Type B pancreatic cell (in vitro differentiated cells): ENCODE data around the gene SUCO. TPM values are rescaled to one million over a fixed set of nuclear protein-coding genes. Genes with fewer than 3 reads are reported as not detected.
"Not testable (repeated sequence)": the region's sequence is repeated elsewhere in the genome, so short reads cannot be mapped to it uniquely, and the experiment has no call there.

Source experiments
- DNase-seq: peaks from one replicate; pipeline ENCODE4 v3.0.0; 2021; ENCODE audit warnings: mixed read lengths; ENCODE audit not compliant: unreplicated experiment; ENCODE audit errors: extremely low spot score
- H3K27ac Mint-ChIP-seq: 2 replicates; pipeline ENCODE4 v1.8.0; 2021; ENCODE audit warnings: mild to moderate bottlenecking, mixed read lengths
- H3K27me3 Mint-ChIP-seq: 2 replicates; pipeline ENCODE4 v1.8.0; 2021; ENCODE audit warnings: mixed read lengths
- H3K36me3 Mint-ChIP-seq: 2 replicates; pipeline ENCODE4 v1.8.0; 2021; ENCODE audit warnings: mixed read lengths
- H3K4me1 Mint-ChIP-seq: one replicate; pipeline ENCODE4 v1.8.0; 2021; ENCODE audit warnings: mixed read lengths; ENCODE audit not compliant: unreplicated experiment
- H3K4me3 Mint-ChIP-seq: 2 replicates; pipeline ENCODE4 v1.8.0; 2021; ENCODE audit warnings: mild to moderate bottlenecking, mixed read lengths
- H3K9me3 Mint-ChIP-seq: 2 replicates; pipeline ENCODE4 v1.8.0; 2021; ENCODE audit warnings: mixed read lengths
- CTCF ChIP-seq: fragments of 200-600 bp; sonication (generic); conservative IDR thresholded peaks from 2 replicates; pipeline ENCODE4 v1.5.0; 2021; ENCODE audit warnings: antibody characterized with exemption, mild to moderate bottlenecking
- total RNA-seq: library from RNA; stranded (reverse); gene quantifications from 2 replicates; pipeline ENCODE4 v1.2.1, GENCODE V29; 2021; ENCODE audit warnings: low replicate concordance

The SUCO gene
- total RNA-seq, 1 donor from 2014 or later, result 88.3 TPM

DNA sequence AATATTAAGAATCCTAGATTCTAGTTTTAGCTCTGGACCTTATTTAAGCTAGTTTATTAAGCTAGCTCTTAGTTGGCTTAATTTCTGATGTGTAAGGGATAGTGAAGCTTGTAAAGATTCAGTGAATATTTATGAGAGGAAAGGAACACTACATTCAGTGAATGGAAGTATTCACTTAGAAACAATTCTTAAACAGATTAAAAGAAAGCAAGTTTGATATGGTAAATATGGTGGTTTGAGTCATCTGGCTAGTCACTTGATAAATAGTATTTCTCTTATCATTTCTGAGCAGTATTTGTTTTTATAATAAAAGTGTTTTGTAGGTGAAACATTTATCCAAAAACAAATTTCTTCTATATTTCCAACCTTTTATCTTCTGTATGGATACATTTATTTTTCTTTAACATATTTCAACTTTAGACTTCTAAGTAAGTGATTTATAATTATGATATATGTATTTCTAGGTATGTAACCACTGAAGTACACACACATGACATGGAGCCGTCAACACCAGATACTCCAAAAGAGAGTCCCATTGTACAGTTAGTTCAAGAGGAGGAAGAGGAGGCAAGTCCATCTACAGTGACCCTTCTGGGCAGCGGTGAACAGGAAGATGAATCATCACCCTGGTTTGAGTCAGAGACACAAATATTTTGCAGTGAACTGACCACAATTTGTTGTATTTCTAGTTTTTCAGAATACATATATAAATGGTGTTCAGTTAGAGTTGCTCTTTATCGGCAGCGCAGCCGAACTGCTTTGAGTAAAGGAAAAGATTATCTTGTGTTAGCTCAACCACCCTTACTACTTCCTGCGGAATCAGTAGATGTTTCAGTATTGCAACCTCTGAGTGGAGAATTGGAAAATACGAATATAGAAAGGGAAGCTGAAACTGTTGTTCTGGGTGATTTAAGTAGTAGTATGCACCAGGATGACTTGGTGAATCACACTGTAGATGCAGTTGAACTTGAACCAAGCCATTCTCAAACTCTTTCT, 55.6 kb downstream of the SUCO start:
- H3K27me3 Mint-ChIP-seq, result no peaks in the 10 kb centered on the region
- H3K4me3 Mint-ChIP-seq, result no peak overlapping the region
- no peaks in the 10 kb centered on the region for H3K4me1 Mint-ChIP-seq
- no peak for TF ChIP-seq CTCF
- no peaks in the 10 kb centered on the region for H3K9me3 Mint-ChIP-seq
- peaks cover 59% of the 10 kb centered on the region for H3K36me3 Mint-ChIP-seq
- no peak overlapping the region for H3K27ac Mint-ChIP-seq
- DNase-seq, result no peak

DNA sequence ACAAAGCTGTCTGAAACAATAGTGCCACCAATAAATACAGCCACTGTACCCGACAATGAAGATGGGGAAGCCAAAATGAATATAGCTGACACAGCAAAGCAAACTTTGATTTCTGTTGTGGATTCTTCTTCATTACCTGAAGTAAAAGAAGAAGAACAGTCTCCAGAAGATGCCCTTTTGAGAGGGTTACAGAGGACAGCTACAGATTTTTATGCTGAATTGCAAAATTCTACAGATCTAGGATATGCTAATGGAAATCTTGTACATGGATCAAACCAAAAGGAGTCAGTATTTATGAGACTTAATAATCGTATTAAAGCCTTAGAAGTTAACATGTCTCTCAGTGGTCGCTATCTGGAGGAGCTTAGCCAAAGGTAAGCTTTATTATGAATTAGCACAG, 56.6 kb downstream of the SUCO start:
- peaks cover 68% of the 10 kb centered on the region for H3K36me3 Mint-ChIP-seq
- no peak for DNase-seq
- H3K4me3 Mint-ChIP-seq, result no peak overlapping the region

DNA sequence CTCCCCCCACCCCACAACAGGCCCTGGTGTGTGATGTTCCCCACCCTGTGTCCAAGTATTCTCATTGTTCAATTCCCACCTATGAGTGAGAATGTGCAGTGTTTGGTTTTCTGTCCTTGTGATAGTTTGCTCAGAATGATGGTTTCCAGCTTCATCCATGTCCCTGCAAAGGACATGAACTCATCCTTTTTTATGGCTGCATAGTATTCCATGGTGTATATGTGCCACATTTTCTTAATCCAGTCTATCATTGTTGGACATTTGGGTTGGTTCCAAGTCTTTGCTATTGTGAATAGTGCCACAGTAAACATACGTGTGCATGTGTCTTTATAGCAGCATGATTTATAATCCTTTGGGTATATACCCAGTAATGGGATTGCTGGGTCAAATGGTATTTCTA, 58.5 kb downstream of the SUCO start:
- peaks cover 84% of the 10 kb centered on the region for H3K36me3 Mint-ChIP-seq
- DNase-seq, H3K4me3 Mint-ChIP-seq, H3K27me3 Mint-ChIP-seq, H3K27ac Mint-ChIP-seq, H3K4me1 Mint-ChIP-seq, H3K9me3 Mint-ChIP-seq: not testable (repeated sequence)

More for the DNA sequence above, 56.6 kb downstream of the SUCO start:
- Mint-ChIP-seq H3K4me1 (no peaks in the 10 kb centered on the region), H3K9me3 (no peaks in the 10 kb centered on the region), H3K27ac (no peak overlapping the region), H3K27me3 (no peaks in the 10 kb centered on the region)
- no peak for TF ChIP-seq CTCF

DNA sequence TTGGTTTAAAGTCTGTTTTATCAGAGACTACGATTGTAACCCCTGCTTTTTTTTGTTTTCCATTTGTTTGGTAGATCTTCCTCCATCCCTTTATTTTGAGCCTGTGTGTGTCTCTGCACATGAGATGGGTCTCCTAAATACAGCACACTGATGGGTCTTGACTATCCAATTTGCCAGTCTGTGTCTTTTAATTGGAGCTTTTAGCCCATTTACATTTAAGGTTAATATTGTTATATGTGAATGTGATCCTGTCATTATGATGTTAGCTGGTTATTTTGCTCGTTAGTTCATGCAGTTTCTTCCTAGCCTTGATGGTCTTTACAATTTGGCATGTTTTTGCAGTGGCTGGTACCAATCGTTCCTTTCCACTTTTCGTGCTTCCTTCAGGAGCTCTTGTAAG, 62.1 kb downstream of the SUCO start:
- H3K27me3 Mint-ChIP-seq, DNase-seq, H3K27ac Mint-ChIP-seq: not testable (repeated sequence)

DNA sequence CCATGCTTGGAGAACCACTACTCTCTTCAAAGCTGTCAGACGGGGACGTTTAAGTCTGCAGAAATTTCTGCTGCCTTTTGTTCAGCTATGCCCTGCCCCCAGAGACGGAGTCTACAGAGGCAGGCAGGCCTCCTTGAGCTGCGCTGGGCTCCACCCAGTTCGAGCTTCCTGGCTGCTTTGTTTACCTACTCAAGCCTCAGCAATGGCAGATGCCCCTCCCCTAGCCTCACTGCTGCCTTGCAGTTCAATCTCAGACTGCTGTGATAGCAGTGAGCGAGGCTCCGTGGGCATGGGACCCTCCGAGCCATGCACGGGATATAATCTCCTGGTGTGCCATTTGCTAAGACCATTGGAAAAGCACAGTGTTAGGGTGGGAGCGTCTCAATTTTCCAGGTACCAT, 63.8 kb downstream of the SUCO start:
- not testable (repeated sequence) for H3K27me3 Mint-ChIP-seq, H3K27ac Mint-ChIP-seq, H3K9me3 Mint-ChIP-seq, H3K4me3 Mint-ChIP-seq, H3K4me1 Mint-ChIP-seq, DNase-seq
- H3K36me3 Mint-ChIP-seq, result peaks cover 76% of the 10 kb centered on the region

More for the DNA sequence above, 62.1 kb downstream of the SUCO start:
- H3K4me1 Mint-ChIP-seq, H3K9me3 Mint-ChIP-seq, H3K4me3 Mint-ChIP-seq: not testable (repeated sequence)
- peaks cover 78% of the 10 kb centered on the region for H3K36me3 Mint-ChIP-seq

GRCh38 chr1:172599912-172600311, 67.0 kb downstream of the SUCO start:
- H3K27me3 Mint-ChIP-seq, result no peaks in the 10 kb centered on the region
- no peak for TF ChIP-seq CTCF
- no peak overlapping the region for H3K4me3 Mint-ChIP-seq
- DNase-seq, result no peak
- no peak overlapping the region for H3K27ac Mint-ChIP-seq
- peaks cover 5% of the 10 kb centered on the region for H3K4me1 Mint-ChIP-seq
- peaks cover 61% of the 10 kb centered on the region for H3K36me3 Mint-ChIP-seq
- H3K9me3 Mint-ChIP-seq, result peaks cover 5% of the 10 kb centered on the region

DNA sequence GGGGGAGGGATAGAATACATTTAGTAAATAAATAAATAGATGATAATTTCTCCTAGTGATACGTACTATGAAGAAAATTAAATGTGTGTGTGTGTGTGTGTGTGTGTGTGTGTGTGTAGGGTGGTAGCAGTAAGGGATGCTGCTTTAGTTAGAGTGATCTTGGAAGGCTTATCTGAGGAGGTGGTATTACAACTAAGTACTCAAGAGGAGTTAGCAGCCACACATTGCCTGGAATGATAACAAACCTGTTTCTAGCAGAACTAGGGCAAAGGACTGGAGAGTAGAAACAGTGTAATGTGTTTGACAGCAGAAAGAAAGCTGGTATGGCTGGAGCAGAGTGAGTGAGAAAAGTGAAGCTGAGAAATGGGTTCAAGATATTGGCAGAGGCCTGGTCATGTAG, 67.7 kb downstream of the SUCO start:
- Mint-ChIP-seq H3K27ac (peak overlapping the region; percentile 62), H3K4me3 (no peak overlapping the region), H3K9me3 (peaks cover 5% of the 10 kb centered on the region), H3K4me1 (peaks cover 5% of the 10 kb centered on the region), H3K27me3 (no peaks in the 10 kb centered on the region), H3K36me3 (peaks cover 54% of the 10 kb centered on the region)
- DNase-seq, result no peak
- no peak for TF ChIP-seq CTCF
